SH-SY5Y (cell line): ENCODE data around the gene FGF2.

Experiments
- GATA2 ChIP-seq: IDR thresholded peaks from 2 replicates; pipeline ENCODE4 v1.6.1; 2011; ENCODE audit warnings: mild to moderate bottlenecking, low read depth, low read length
- GATA3 ChIP-seq: IDR thresholded peaks from 2 replicates; pipeline ENCODE4 v1.6.1; 2011; ENCODE audit warnings: low read depth, mild to moderate bottlenecking, low read length, moderate library complexity

DNA sequence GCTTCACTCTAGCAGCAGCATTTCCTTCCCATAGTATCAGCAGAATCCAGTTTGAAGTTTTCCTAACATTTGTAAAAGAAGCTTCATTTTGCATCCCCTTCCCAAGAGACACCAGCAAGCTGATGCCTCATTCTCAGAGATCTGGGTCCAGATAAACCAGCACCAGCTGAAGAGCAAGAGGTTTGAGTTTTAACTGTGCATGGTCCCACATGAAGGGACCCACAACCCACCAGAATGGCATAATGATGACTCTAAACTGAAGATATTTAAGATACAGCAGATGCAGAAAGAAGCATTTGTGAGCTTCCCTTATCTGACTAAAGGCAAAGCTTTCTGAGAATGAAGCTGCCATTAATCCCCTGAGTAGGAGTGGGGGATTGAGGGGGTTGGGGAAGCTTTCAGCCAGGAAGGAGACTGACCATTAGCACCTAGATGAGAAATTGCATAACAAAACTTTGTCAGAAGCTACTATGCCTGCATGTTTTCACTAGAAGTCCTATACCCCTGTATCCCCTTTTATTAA is 77.2 kb downstream of the FGF2 start:
- no peak for TF ChIP-seq GATA2
- no peak for TF ChIP-seq GATA3
